DND-41 (cell line): ENCODE data around the gene RBM26.

Experiments
- EZH2 ChIP-seq: IDR thresholded peaks from 3 replicates; pipeline ENCODE4 v1.6.1; 2012; ENCODE audit warnings: borderline replicate concordance, low read depth, mild to moderate bottlenecking, moderate library complexity, low read length, inconsistent platforms; ENCODE audit not compliant: severe bottlenecking
- TF ChIP-seq, protein P1 (sequence below): IDR thresholded peaks from 2 replicates; pipeline ENCODE4 v1.5.1; 2012; ENCODE audit warnings: borderline replicate concordance, low read length, moderate library complexity, mild to moderate bottlenecking; ENCODE audit not compliant: poor library complexity, severe bottlenecking; ENCODE audit errors: extremely low read depth

DNA sequence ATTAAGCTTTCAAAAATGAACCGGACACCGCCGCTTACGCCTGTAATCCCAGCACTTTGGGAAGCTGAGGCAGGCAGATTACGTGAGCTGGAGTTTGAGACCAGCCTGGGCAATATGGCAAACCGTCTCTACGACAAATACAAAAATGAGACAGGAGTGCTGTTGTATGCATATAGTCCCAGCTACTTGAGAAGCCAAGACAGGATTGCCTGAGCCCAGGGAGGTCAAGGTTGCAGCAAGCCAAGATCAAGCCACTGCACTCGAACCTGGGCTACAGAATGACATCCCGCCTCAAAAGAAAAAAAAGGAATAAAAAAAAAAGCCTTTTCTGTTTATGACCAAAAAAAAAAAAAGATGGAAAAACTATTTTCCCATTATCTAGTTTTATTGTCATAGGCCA, 96.4 kb downstream of the RBM26 start:
- TF ChIP-seq, protein P1, sequence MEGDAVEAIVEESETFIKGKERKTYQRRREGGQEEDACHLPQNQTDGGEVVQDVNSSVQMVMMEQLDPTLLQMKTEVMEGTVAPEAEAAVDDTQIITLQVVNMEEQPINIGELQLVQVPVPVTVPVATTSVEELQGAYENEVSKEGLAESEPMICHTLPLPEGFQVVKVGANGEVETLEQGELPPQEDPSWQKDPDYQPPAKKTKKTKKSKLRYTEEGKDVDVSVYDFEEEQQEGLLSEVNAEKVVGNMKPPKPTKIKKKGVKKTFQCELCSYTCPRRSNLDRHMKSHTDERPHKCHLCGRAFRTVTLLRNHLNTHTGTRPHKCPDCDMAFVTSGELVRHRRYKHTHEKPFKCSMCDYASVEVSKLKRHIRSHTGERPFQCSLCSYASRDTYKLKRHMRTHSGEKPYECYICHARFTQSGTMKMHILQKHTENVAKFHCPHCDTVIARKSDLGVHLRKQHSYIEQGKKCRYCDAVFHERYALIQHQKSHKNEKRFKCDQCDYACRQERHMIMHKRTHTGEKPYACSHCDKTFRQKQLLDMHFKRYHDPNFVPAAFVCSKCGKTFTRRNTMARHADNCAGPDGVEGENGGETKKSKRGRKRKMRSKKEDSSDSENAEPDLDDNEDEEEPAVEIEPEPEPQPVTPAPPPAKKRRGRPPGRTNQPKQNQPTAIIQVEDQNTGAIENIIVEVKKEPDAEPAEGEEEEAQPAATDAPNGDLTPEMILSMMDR = no peak
- no peak for TF ChIP-seq EZH2
